Activated CD4-positive, alpha-beta memory T cell treated with anti-CD3 and anti-CD28 coated beads for 36 hours (primary cell): ENCODE data around the gene DUSP11. TPM values are rescaled to one million over a fixed set of nuclear protein-coding genes. Genes with fewer than 3 reads are reported as not detected.

Experiments used
- CTCF ChIA-PET: fragments of 350-600 bp; sonication (Branson Sonifier 250); formaldehyde crosslinking; loops from one replicate; lab custom pipeline; 2021; ENCODE audit warnings: antibody characterized with exemption, inconsistent platforms; lab: Charles Lee
- POLR2A ChIA-PET: fragments of 350-600 bp; sonication (Branson Sonifier 250); formaldehyde crosslinking; loops from one replicate; lab custom pipeline; 2021; ENCODE audit warnings: antibody characterized with exemption; lab: Charles Lee
- DNase-seq: peaks from one replicate; pipeline ENCODE4 v3.0.0-alpha.2; 2020
- H3K27ac Mint-ChIP-seq: one replicate; pipeline ENCODE4 v1.8.0; 2021; ENCODE audit warnings: mixed read lengths
- H3K27me3 Mint-ChIP-seq: one replicate; pipeline ENCODE4 v1.8.0; 2021; ENCODE audit warnings: mixed read lengths
- H3K36me3 Mint-ChIP-seq: one replicate; pipeline ENCODE4 v1.8.0; 2021; ENCODE audit warnings: mixed read lengths
- H3K4me1 Mint-ChIP-seq: one replicate; pipeline ENCODE4 v1.8.0; 2021; ENCODE audit warnings: low read depth, mixed read lengths
- H3K4me3 Mint-ChIP-seq: one replicate; pipeline ENCODE4 v1.8.0; 2021; ENCODE audit warnings: mild to moderate bottlenecking, mixed read lengths
- H3K9me3 Mint-ChIP-seq: one replicate; pipeline ENCODE4 v1.8.0; 2021; ENCODE audit warnings: mixed read lengths
- intact Hi-C: fragments of 100-400 bp; cut with micrococcal nuclease; formaldehyde crosslinking; loops from one replicate; pipeline ENCODE4 v1.15.1; 2023
- total RNA-seq, 2 experiments: library from RNA; stranded (reverse); gene quantifications; one replicate each; pipeline ENCODE4 v1.2.3, GENCODE V29; 2021

Gene DUSP11
- 10 to 100 TPM; 28.0 to 28.5 TPM for total RNA-seq

GRCh38 chr2:73779467-73780236 is at the start of gene DUSP11:
Gene DUSP11 (minus strand): TSS chr2:73780103. CDS start chr2:73779974, 129 bp downstream.
- DNase-seq: peak; percentile 98
- CTCF ChIA-PET: interaction anchor here (0.9 kb wide), 1 partner anchor 47 kb away, joined by 5 read pairs; no protein-coding TSS in a partner anchor
- intact Hi-C loops: loop anchor here (1.0 to 10.0 kb wide), 3 partner anchors 42 to 85 kb away; partner anchors contain the start of gene TPRKB
- H3K9me3 Mint-ChIP-seq: no peaks in the 10 kb centered on the region
- POLR2A ChIA-PET: interaction anchor here (1.0 kb wide), 1 partner anchor 42 kb away, joined by 3 read pairs; the partner anchor contains the start of gene TPRKB
- H3K36me3 Mint-ChIP-seq: peaks cover 21% of the 10 kb centered on the region
- no peaks in the 10 kb centered on the region for H3K27me3 Mint-ChIP-seq
- peak within 1 kb of the TSS; percentile 100 for H3K4me3 Mint-ChIP-seq
- peaks cover 25% of the 10 kb centered on the region for H3K4me1 Mint-ChIP-seq
- H3K27ac Mint-ChIP-seq: peak within 1 kb of the TSS; percentile 97

- intact Hi-C loops: loop anchor here (1.0 to 10.0 kb wide), 6 partner anchors 68 to 629 kb away; partner anchors contain the start of genes BOLA3, MTHFD2 and WBP1
- H3K36me3 Mint-ChIP-seq: peaks cover 28% of the 10 kb centered on the region
- H3K27me3 Mint-ChIP-seq: no peaks in the 10 kb centered on the region
- peaks cover 53% of the 10 kb centered on the region for H3K4me1 Mint-ChIP-seq
- POLR2A ChIA-PET: interaction anchor here (0.7 to 1.3 kb wide), 8 partner anchors 36 to 370 kb away, joined by 3 to 7 read pairs (median 3); partner anchors contain the start of genes BOLA3, DGUOK, MTHFD2 and TET3
- peak within 1 kb of the TSS; percentile 96 for H3K4me3 Mint-ChIP-seq
- H3K27ac Mint-ChIP-seq: peak within 1 kb of the TSS; percentile 91
- no peaks in the 10 kb centered on the region for H3K9me3 Mint-ChIP-seq
- CTCF ChIA-PET: interaction anchor here (0.6 to 3.0 kb wide), 9 partner anchors 78 to 349 kb away, joined by 3 to 63 read pairs (median 9); partner anchors contain the start of genes BOLA3 and MOB1A
- peak; percentile 95 for DNase-seq
Measured at GRCh38 chr2:73828818-73829570, 49.1 kb upstream of the DUSP11 start, which contains the start of gene STAMBP. Gene STAMBP (plus strand): TSS chr2:73828961. CDS start chr2:73830857, 1,896 bp downstream.

GRCh38 chr2:73828389-73828817 is 48.5 kb upstream of the DUSP11 start:
- Mint-ChIP-seq H3K4me1 (peaks cover 49% of the 10 kb centered on the region), H3K27ac (peak overlapping the region; percentile 91), H3K27me3 (no peaks in the 10 kb centered on the region), H3K9me3 (no peaks in the 10 kb centered on the region), H3K36me3 (peaks cover 23% of the 10 kb centered on the region), H3K4me3 (peak overlapping the region; percentile 96)
- intact Hi-C loops: loop anchor here (1.0 to 10.0 kb wide), 5 partner anchors 68 to 630 kb away; partner anchors contain the start of genes MTHFD2 and WBP1
- ChIA-PET CTCF (interaction anchor here (0.5 to 3.0 kb wide), 12 partner anchors 11 to 350 kb away, joined by 3 to 63 read pairs (median 6); partner anchors contain the start of genes BOLA3 and MOB1A), POLR2A (interaction anchor here (0.7 to 1.3 kb wide), 8 partner anchors 37 to 370 kb away, joined by 3 to 7 read pairs (median 3); partner anchors contain the start of genes BOLA3, DGUOK, MTHFD2 and TET3)
- no peak for DNase-seq

- Mint-ChIP-seq H3K4me1 (peaks cover 48% of the 10 kb centered on the region), H3K36me3 (peaks cover 20% of the 10 kb centered on the region), H3K9me3 (no peaks in the 10 kb centered on the region), H3K27ac (peak overlapping the region; percentile 91), H3K4me3 (peak overlapping the region; percentile 96), H3K27me3 (no peaks in the 10 kb centered on the region)
- ChIA-PET CTCF (interaction anchor here (0.5 to 5.6 kb wide), 21 partner anchors 11 to 507 kb away, joined by 3 to 63 read pairs (median 5); partner anchors contain the start of genes BOLA3, DUSP11 and MOB1A), POLR2A (interaction anchor here (0.7 to 1.3 kb wide), 8 partner anchors 99 to 371 kb away, joined by 3 to 6 read pairs (median 3); partner anchors contain the start of genes BOLA3, DGUOK, MTHFD2 and TET3)
- no peak for DNase-seq
- intact Hi-C loops: loop anchor here (1.0 to 10.0 kb wide), 5 partner anchors 69 to 630 kb away; partner anchors contain the start of genes MTHFD2 and WBP1
Measured at GRCh38 chr2:73827660-73828388, 47.9 kb upstream of the DUSP11 start.

- H3K9me3 Mint-ChIP-seq: no peaks in the 10 kb centered on the region
- intact Hi-C loops: loop anchor here (10.0 kb wide), 2 partner anchors 508 to 568 kb away; no protein-coding TSS in a partner anchor
- H3K27me3 Mint-ChIP-seq: no peaks in the 10 kb centered on the region
- ChIA-PET CTCF (interaction anchor here (0.7 to 5.6 kb wide), 19 partner anchors 12 to 563 kb away, joined by 3 to 63 read pairs (median 4); partner anchors contain the start of genes BOLA3, DUSP11 and MOB1A), POLR2A (interaction anchor here (0.5 to 1.1 kb wide), 3 partner anchors 47 to 372 kb away, joined by 3 to 7 read pairs (median 6); partner anchors contain the start of gene BOLA3)
- peaks cover 47% of the 10 kb centered on the region for H3K4me1 Mint-ChIP-seq
- peaks cover 12% of the 10 kb centered on the region for H3K36me3 Mint-ChIP-seq
- H3K27ac Mint-ChIP-seq: peak overlapping the region; percentile 91
- H3K4me3 Mint-ChIP-seq: no peak overlapping the region
- no peak for DNase-seq
Measured at GRCh38 chr2:73827018-73827417, 47.1 kb upstream of the DUSP11 start.

GRCh38 chr2:73825408-73825807 is 45.5 kb upstream of the DUSP11 start:
- intact Hi-C loops: loop anchor here (10.0 kb wide), 2 partner anchors 509 to 569 kb away; no protein-coding TSS in a partner anchor
- CTCF ChIA-PET: interaction anchor here (1.0 to 5.6 kb wide), 8 partner anchors 18 to 510 kb away, joined by 3 to 100 read pairs (median 10); partner anchors contain the start of gene BOLA3
- no peak for DNase-seq
- peaks cover 48% of the 10 kb centered on the region for H3K4me1 Mint-ChIP-seq
- no peaks in the 10 kb centered on the region for H3K9me3 Mint-ChIP-seq
- peaks cover 2% of the 10 kb centered on the region for H3K27me3 Mint-ChIP-seq
- H3K36me3 Mint-ChIP-seq: peaks cover 7% of the 10 kb centered on the region
- POLR2A ChIA-PET: interaction anchor here (0.6 kb wide), 1 partner anchor 307 kb away, joined by 3 read pairs; no protein-coding TSS in a partner anchor
- no peak overlapping the region for H3K4me3 Mint-ChIP-seq
- H3K27ac Mint-ChIP-seq: no peak overlapping the region

GRCh38 chr2:73823916-73824523 is 44.1 kb upstream of the DUSP11 start:
- Mint-ChIP-seq H3K4me1 (peaks cover 38% of the 10 kb centered on the region), H3K9me3 (no peaks in the 10 kb centered on the region), H3K27me3 (peaks cover 2% of the 10 kb centered on the region), H3K27ac (no peak overlapping the region), H3K36me3 (peaks cover 2% of the 10 kb centered on the region), H3K4me3 (no peak overlapping the region)
- intact Hi-C loops: loop anchor here (10.0 kb wide), 2 partner anchors 511 to 571 kb away; no protein-coding TSS in a partner anchor
- no peak for DNase-seq
- POLR2A ChIA-PET: interaction anchor here (0.6 kb wide), 1 partner anchor 155 kb away, joined by 3 read pairs; no protein-coding TSS in a partner anchor
- CTCF ChIA-PET: interaction anchor here (0.6 to 5.6 kb wide), 50 partner anchors 8 to 629 kb away, joined by 3 to 100 read pairs (median 4); partner anchors contain the start of genes BOLA3, MOB1A and TPRKB

GRCh38 chr2:73823416-73823815 is 43.5 kb upstream of the DUSP11 start:
- no peaks in the 10 kb centered on the region for H3K36me3 Mint-ChIP-seq
- intact Hi-C loops: loop anchor here (10.0 kb wide), 2 partner anchors 511 to 571 kb away; no protein-coding TSS in a partner anchor
- H3K4me1 Mint-ChIP-seq: peaks cover 35% of the 10 kb centered on the region
- no peak for DNase-seq
- no peak overlapping the region for H3K4me3 Mint-ChIP-seq
- no peak overlapping the region for H3K27ac Mint-ChIP-seq
- CTCF ChIA-PET: interaction anchor here (0.8 to 5.6 kb wide), 40 partner anchors 8 to 629 kb away, joined by 3 to 100 read pairs (median 5); partner anchors contain the start of genes BOLA3 and TPRKB
- H3K27me3 Mint-ChIP-seq: peaks cover 2% of the 10 kb centered on the region
- POLR2A ChIA-PET: no interaction called here
- H3K9me3 Mint-ChIP-seq: no peaks in the 10 kb centered on the region

GRCh38 chr2:73822991-73823390 is 43.1 kb upstream of the DUSP11 start:
- H3K27ac Mint-ChIP-seq: no peak overlapping the region
- no peak for DNase-seq
- no peaks in the 10 kb centered on the region for H3K36me3 Mint-ChIP-seq
- ChIA-PET POLR2A (no interaction called here), CTCF (interaction anchor here (0.6 to 5.6 kb wide), 11 partner anchors 11 to 568 kb away, joined by 3 to 100 read pairs (median 5); partner anchors contain the start of genes BOLA3 and MOB1A)
- peaks cover 35% of the 10 kb centered on the region for H3K4me1 Mint-ChIP-seq
- no peaks in the 10 kb centered on the region for H3K9me3 Mint-ChIP-seq
- H3K4me3 Mint-ChIP-seq: no peak overlapping the region
- intact Hi-C loops: loop anchor here (10.0 kb wide), 2 partner anchors 512 to 572 kb away; no protein-coding TSS in a partner anchor
- H3K27me3 Mint-ChIP-seq: peaks cover 2% of the 10 kb centered on the region
